ENCODE data around the gene CYTH1.

- TF ChIP-seq CTCF (IDR thresholded peaks at IDR 0.05): no peak
- no peak for TF ChIP-seq POLR2A (IDR thresholded peaks at IDR 0.05)
These were observed 144.2 kb downstream of the CYTH1 start for GRCh38 chr17:78637643-78638420.
